ENCODE results near the gene SRD5A1.

SRD5A1 gene

DNA sequence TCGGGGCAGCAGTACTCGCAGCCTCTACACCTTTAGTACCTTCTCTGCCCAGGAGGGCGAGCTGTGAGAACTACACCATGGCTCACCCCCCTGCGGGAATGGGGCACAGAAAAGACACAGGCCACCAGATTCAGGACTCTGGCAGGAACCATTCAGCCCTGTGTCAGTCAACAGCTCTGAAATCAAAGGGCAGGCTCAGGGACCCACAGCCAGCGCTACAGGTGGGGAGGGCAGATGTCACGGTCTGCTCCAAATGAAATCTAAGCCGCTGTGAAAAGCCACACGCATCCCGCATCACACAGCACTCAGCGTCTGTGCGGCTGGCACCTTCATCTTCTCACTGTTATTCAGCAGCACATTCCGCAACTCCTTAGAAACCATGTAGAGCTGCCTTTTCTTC lies 28.3 kb upstream of the SRD5A1 start:
- no peak for DNase-seq

- no peak for DNase-seq
Measured at GRCh38 chr5:6606884-6607558, 26.2 kb upstream of the SRD5A1 start.

DNA sequence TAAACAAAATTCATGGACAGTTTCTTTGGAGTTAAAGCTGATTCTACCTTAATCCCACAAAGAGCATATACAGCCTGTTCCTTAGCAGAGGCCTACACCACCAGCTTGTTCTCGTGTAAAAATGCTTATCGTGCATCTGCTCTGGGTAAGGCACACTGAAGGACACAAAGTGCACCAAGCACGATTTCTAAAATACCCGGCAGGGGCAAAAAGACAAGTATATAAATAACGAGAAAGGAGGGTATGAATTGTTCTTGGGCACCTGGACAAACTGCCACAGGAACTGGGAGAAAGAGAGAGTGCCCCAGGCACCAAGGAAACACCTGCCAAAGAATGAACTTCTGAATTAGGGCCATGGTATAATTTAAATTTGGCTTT lies 25.7 kb upstream of the SRD5A1 start:
- no peak for DNase-seq

- DNase-seq, result no peak
Measured at GRCh38 chr5:6608016-6608415, 25.2 kb upstream of the SRD5A1 start.

- DNase-seq, result no peak
Measured at GRCh38 chr5:6611334-6612256, 21.6 kb upstream of the SRD5A1 start.

- no peak for DNase-seq
Measured at GRCh38 chr5:6615034-6615815, 18.0 kb upstream of the SRD5A1 start.

DNA sequence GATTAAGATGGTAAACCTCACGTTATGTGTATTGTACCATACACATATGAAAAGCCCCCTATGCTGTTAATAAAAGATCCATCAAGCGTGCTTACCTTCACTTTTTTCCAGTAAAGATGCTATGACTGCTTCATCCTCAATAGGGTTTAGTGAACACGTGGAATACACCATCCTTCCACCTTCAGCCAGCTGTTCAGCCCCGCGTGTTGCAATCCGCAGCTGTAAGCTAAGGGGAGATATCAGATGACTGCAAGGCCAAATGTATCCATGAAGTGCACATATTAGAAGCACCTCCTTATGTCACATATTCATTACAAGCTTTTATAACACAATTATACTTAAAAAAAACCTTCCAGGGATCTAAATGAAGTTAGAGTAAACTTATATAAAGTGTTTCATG lies 16.6 kb upstream of the SRD5A1 start:
- DNase-seq, result no peak

GRCh38 chr5:6623228-6623627 lies 10.0 kb upstream of the SRD5A1 start:
- no peak for DNase-seq

DNA sequence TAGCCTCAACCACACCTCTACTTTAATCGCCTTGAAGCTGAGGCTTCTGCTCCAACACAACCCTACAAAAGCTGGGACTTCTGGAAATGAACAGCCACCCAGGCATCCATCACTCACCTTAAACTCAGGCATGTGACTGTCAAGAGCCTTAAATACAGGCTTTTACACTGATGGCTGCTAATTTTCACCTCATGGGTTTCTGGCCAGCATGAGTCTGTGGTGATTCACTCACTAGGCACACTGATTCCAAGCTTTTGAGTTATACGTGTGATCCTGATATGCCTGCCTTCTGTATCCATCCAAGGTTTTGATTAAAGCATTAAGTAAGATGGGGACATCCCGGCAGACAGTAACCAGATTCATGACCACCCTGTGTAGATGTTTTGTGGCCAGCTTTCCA lies 9.3 kb upstream of the SRD5A1 start:
- no peak for DNase-seq

DNA sequence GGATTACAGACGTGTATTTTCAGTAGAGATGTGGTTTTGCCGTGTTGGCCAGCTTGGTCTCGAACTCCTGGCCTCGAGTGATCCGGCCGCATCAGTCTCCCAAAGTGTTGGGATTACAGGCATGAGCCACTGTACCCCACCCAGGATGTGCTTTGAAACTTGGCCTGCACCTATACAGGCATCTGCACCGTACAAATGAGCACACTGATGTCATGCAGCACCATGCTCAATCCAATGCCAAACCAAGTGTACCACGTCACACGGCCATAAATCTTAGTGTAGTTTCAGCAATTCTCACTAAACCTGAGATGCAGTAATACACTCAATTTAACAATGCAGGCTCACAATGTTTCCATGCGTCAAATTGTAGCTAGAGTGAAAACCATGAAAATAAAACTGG lies 6.7 kb upstream of the SRD5A1 start:
- no peak for DNase-seq

GRCh38 chr5:6631441-6631840 lies 1.8 kb upstream of the SRD5A1 start:
- no peak for DNase-seq

DNA sequence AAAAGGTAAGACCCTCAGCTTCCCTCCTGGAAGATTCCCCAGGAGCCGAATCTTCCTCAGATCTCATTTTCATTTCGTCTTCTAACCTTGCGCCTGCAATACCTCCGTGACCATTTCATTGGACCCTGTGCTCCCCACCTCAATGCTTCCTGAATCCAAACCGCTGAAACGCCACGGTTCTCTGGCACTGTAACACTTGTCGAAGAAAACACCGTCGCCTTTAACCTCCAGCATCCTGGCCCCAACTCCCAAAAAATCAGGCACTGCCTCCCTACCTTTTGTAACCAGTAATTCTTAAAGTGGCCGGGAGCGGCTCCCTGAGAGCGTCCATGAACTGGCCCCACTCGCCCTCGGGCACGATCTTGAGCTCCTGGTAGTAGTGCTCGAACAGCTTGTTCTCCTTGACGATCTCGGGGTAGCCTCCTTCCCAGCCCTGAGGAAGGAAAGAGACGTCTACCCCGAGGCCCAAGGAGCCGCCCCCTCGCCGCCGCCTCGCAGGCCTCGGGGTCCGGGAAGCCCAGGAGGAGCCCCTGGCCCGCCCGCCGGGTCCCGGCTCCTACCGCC lies 834 bp upstream of the SRD5A1 start:
- DNase-seq, result no peak

GRCh38 chr5:6633469-6634245 lies 417 bp downstream of the SRD5A1 start:
- no peak for DNase-seq

DNA sequence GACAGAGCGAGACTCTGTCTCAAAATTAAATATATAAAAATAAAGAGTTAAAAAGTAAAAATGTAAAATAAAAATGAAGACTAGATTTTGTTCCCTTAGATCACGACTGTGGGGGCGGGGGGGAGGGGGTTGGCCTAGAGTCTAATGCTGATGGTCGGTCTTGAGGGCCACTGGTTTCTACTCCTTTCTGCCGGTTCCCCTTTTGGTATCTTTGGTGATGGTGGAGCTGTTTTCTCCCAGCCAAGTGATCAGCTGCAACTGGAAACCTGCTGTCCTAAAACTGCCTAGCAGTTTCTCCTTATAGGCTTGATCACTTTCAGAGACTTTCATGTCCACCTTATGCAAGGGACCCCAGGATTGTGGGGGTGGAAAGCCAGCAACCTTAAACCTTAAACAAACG lies 1.1 kb downstream of the SRD5A1 start:
- DNase-seq, result no peak

DNA sequence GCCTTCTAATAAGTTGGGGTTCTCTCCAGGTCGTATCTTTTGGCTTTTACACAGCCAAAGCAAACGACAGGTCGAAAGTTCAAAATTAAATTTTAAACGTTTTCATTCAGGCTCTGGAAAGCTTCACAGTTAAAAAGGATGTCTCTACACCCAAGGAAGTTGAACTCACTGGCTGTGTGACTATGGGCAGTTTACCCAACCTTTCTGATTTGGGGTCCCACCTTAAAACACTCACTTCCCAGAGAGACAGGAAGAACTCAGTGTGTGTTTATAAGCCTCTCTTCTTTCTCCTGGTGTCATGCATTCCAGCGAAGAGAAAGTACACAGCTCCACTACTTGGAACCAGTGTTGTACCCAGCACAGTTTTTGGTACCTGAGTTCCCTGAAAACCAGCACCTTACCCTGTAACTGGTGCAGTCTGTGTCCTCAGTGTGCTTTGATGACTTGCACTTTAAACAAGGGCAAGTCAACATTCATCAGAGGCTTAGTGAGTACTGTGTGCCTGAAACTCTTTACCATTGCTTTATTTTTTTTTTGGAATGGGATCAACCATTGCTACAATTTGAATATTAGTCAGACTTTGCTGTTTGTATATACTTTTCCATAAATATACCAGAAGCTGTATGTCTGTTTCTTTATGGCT lies 1.7 kb downstream of the SRD5A1 start:
- no peak for DNase-seq

GRCh38 chr5:6636293-6636692 lies 3.1 kb downstream of the SRD5A1 start:
- no peak for DNase-seq

DNA sequence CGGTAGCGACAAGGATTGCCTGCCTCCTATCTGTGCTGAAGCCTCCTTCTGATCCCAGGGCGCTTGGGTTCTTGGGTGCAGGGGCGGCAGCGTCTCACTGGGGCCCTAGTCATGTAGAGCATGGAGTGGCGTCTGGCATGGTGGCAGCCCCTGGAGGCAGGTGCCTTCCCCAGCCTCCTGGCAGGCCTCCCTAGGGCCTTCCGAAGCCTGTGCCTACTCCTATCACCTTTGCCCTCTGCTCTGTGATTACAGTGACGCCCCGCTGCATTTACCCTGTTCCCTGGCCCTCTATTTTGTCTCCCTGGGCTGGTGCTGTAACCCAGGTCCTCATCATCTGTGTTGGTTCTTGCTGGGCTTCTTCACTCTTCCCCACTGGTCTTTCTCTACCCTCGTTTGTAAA lies 3.8 kb downstream of the SRD5A1 start:
- DNase-seq, result no peak

- DNase-seq, result no peak
Measured at GRCh38 chr5:6637590-6637989, 4.3 kb downstream of the SRD5A1 start.

DNA sequence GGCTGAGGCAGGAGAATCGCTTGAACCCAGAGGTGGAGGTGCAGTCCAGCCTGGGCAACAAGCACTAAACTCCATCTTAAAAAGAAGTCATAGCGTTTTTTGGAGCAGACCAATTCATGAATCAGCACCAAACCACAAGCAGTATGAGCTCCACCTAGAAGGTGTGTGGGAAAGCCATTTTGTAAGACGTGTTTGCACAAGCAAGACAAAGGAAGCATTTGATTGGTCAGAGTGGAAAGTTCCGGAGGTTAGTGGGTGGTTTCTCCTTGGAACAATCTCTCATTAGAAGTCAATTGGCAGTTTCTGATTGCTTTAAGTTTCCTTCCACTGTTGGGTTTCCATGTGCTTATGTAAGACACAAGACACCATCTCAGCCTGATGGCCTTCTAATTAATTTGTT lies 5.0 kb downstream of the SRD5A1 start:
- DNase-seq, result no peak

- no peak for DNase-seq
Measured at GRCh38 chr5:6642655-6643054, 9.4 kb downstream of the SRD5A1 start.

DNA sequence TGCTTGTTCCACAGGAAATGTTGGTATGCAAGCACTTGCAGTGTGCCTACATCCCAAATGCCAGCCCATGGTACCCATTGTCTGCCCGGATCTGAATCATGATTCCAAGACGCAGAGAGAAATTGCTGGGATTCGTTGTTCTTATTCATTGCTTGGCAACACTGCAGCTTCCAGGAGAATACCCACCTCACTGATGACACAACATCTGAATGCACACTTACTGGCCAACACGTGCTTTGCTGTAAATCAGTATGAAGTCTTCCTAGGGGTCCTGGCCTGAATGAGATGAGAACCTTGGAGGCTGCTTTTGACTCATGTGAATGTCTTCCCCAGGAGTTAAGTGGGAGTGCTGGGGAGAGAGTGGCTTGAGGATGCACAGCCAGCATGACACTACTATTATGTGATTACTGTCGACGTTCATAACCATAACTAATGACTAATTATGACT lies 11.6 kb downstream of the SRD5A1 start:
- no peak for DNase-seq
